ENCODE data around the gene MFSD8. TPM values are rescaled to one million over a fixed set of nuclear protein-coding genes. Genes with fewer than 3 reads are reported as not detected.
A peak's percentile ranks its signal among the peaks of the same experiment; 100 is the strongest.
"Not testable (repeated sequence)": the region's sequence is repeated elsewhere in the genome, so short reads cannot be mapped to it uniquely, and the experiment has no call there.

The MFSD8 gene
- total RNA-seq, 1 donor from 2014 or later = 30.8 TPM

GRCh38 chr4:127965803-127966175 lies 816 bp upstream of the MFSD8 start:
- ATAC-seq (ENCODE audit: low read depth) (peak; percentile 4), DNase-seq (no peak)
- ChIA-PET CTCF (interaction anchor here (0.6 to 1.7 kb wide), 4 partner anchors 32 to 95 kb away, joined by 3 to 9 read pairs (median 5); partner anchors contain the start of gene LARP1B), POLR2A (interaction anchor here (0.6 to 2.3 kb wide), 14 partner anchors 9 to 1130 kb away, joined by 3 to 69 read pairs (median 6); partner anchors contain the start of genes C4orf33, HSPA4L, LARP1B and PGRMC2)
- TF ChIP-seq, protein P1, sequence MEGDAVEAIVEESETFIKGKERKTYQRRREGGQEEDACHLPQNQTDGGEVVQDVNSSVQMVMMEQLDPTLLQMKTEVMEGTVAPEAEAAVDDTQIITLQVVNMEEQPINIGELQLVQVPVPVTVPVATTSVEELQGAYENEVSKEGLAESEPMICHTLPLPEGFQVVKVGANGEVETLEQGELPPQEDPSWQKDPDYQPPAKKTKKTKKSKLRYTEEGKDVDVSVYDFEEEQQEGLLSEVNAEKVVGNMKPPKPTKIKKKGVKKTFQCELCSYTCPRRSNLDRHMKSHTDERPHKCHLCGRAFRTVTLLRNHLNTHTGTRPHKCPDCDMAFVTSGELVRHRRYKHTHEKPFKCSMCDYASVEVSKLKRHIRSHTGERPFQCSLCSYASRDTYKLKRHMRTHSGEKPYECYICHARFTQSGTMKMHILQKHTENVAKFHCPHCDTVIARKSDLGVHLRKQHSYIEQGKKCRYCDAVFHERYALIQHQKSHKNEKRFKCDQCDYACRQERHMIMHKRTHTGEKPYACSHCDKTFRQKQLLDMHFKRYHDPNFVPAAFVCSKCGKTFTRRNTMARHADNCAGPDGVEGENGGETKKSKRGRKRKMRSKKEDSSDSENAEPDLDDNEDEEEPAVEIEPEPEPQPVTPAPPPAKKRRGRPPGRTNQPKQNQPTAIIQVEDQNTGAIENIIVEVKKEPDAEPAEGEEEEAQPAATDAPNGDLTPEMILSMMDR (IDR thresholded peaks at IDR 0.05) = no peak
- Mint-ChIP-seq H3K27me3 (no peaks in the 10 kb centered on the region), H3K4me3 (peak overlapping the region; percentile 98), H3K36me3 (ENCODE audit: low read depth) (peaks cover 24% of the 10 kb centered on the region), H3K9me3 (no peaks in the 10 kb centered on the region), H3K27ac (peak overlapping the region; percentile 96), H3K4me1 (peaks cover 33% of the 10 kb centered on the region)
- intact Hi-C loops (cut with micrococcal nuclease) = loop anchor here (1.0 to 5.0 kb wide), 7 partner anchors 31 to 1128 kb away; partner anchors contain the start of genes HSPA4L, LARP1B, PLK4 and SCLT1

DNA sequence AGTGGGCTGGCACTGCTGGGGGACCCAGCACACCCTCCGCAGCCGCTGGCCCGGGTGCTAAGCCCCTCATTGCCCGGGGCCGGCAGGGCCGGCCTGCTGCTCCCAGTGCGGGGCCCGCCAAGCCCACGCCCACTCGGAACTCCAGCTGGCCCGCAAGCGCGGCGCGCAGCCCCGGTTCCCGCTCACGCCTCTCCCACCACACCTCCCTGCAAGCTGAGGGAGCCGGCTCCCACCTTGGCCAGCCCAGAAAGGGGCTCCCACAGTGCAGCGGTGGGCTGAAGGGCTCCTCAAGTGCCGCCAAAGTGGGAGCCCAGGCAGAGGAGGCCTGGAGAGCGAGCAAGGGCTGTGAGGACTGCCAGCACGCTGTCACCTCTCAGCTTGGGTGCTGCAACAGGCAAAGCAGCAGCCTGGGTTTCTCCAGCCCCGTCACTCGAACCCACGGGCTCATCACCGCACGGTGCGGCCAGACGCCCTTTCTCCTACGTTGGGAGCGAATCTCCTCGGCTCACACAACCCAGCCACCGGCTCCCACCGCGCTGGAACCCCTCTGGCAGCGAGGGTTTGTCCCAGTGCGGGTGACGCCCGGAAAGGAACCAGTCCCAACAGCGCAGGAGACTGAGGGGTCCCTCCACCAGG lies 429 bp downstream of the MFSD8 start:
- ChIA-PET POLR2A (interaction anchor here (0.6 to 2.3 kb wide), 11 partner anchors 7 to 1132 kb away, joined by 3 to 69 read pairs (median 7); partner anchors contain the start of genes C4orf33, HSPA4L, LARP1B and PGRMC2), CTCF (interaction anchor here (0.6 to 1.7 kb wide), 3 partner anchors 33 to 1045 kb away, joined by 3 to 9 read pairs (median 5); partner anchors contain the start of gene LARP1B)
- not testable (repeated sequence) for H3K27me3 Mint-ChIP-seq, H3K9me3 Mint-ChIP-seq, DNase-seq
- intact Hi-C loops (cut with micrococcal nuclease) = loop anchor here (1.0 to 5.0 kb wide), 8 partner anchors 32 to 1132 kb away; partner anchors contain the start of genes C4orf33, HSPA4L, LARP1B and PLK4
- Mint-ChIP-seq H3K4me3 (peak overlapping the region; percentile 98), H3K36me3 (ENCODE audit: low read depth) (peaks cover 24% of the 10 kb centered on the region), H3K4me1 (peaks cover 34% of the 10 kb centered on the region), H3K27ac (peak overlapping the region; percentile 96)
- ATAC-seq (ENCODE audit: low read depth) = peak; percentile 11

GRCh38 chr4:127963633-127964398 lies 1.2 kb downstream of the MFSD8 start:
- Mint-ChIP-seq H3K4me1 (peaks cover 34% of the 10 kb centered on the region), H3K27ac (peak overlapping the region; percentile 35), H3K36me3 (ENCODE audit: low read depth) (peaks cover 26% of the 10 kb centered on the region), H3K4me3 (peak overlapping the region; percentile 74)
- ATAC-seq (ENCODE audit: low read depth); H3K27me3 Mint-ChIP-seq; H3K9me3 Mint-ChIP-seq; DNase-seq; CTCF ChIA-PET: not testable (repeated sequence)
- intact Hi-C loops (cut with micrococcal nuclease) = loop anchor here (1.0 to 2.0 kb wide), 2 partner anchors 33 to 1132 kb away; partner anchors contain the start of gene C4orf33
- POLR2A ChIA-PET = interaction anchor here (1.2 to 2.3 kb wide), 3 partner anchors 34 to 97 kb away, joined by 3 to 69 read pairs (median 12); partner anchors contain the start of gene LARP1B

DNA sequence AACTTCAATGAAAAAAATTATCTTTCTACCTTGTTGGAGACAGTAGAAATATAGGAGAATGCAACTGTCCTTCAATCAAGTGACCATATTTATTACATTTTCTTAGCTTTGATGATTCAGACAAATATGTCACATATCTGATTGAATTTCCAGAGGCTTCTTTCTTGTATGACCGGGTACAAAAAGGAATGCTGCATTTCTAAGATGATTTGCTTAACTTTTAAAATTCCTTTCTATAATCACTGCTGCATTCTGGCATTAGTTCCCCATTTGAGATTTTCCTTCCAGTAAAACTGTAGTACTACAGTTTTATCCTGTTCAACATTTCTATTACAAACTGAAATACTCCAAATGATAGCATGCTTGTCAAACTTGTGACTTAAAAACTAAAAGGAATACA lies 5.2 kb downstream of the MFSD8 start:
- Mint-ChIP-seq H3K36me3 (ENCODE audit: low read depth) (peaks cover 29% of the 10 kb centered on the region), H3K27me3 (no peaks in the 10 kb centered on the region), H3K4me3 (no peak overlapping the region), H3K27ac (no peak overlapping the region), H3K4me1 (peaks cover 20% of the 10 kb centered on the region), H3K9me3 (no peaks in the 10 kb centered on the region)
- POLR2A ChIA-PET = no interaction called here
- intact Hi-C loops (cut with micrococcal nuclease) = no loop called here
- DNase-seq (no peak), ATAC-seq (ENCODE audit: low read depth) (no peak)
- TF ChIP-seq, protein P1 (IDR thresholded peaks at IDR 0.05) = no peak
- CTCF ChIA-PET = no interaction called here

DNA sequence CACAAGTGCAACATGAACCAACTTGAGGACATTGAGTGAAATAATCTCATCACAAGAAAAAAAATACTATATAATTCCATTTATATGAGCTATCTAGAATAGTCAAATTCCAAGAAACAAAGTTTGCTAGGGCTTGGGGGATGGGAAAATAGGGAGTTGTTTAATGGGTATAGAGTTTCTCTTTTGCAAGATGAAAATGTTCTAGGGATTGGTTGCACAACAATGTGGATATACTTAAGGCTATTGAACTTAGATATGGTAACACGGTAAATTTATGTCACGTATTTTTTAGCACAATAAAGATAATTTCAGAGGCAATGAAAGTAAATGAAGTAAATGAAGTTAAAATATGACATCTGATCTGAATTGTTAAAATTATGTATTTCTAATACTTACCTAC lies 7.9 kb downstream of the MFSD8 start:
- DNase-seq (no peak), ATAC-seq (ENCODE audit: low read depth) (no peak)
- peaks cover 36% of the 10 kb centered on the region for H3K36me3 Mint-ChIP-seq (ENCODE audit: low read depth)
- ChIA-PET CTCF (no interaction called here), POLR2A (interaction anchor here (0.8 kb wide), 1 partner anchor 8 kb away, joined by 3 read pairs; the partner anchor contains the start of genes ABHD18 and MFSD8)
- no peak overlapping the region for H3K4me3 Mint-ChIP-seq
- peaks cover 3% of the 10 kb centered on the region for H3K4me1 Mint-ChIP-seq
- H3K9me3 Mint-ChIP-seq = no peaks in the 10 kb centered on the region
- TF ChIP-seq, protein P1 (IDR thresholded peaks at IDR 0.05) = no peak
- intact Hi-C loops (cut with micrococcal nuclease) = no loop called here
- no peak overlapping the region for H3K27ac Mint-ChIP-seq
- H3K27me3 Mint-ChIP-seq = no peaks in the 10 kb centered on the region

All from activated B cell treated with CpG ODN at 0.5 μM for 24 hours (primary cell).